HG03571 (cell line): Measurements from ENCODE around the gene DENND4A.
"Not testable (repeated sequence)": the region's sequence is repeated elsewhere in the genome, so short reads cannot be mapped to it uniquely, and the experiment has no call there.

Source experiments
- ATAC-seq: cut with Tn5 transposase; IDR thresholded peaks from one replicate; pipeline ENCODE4 v1.9.1; 2021; ENCODE audit not compliant: unreplicated experiment

The DENND4A gene

DNA sequence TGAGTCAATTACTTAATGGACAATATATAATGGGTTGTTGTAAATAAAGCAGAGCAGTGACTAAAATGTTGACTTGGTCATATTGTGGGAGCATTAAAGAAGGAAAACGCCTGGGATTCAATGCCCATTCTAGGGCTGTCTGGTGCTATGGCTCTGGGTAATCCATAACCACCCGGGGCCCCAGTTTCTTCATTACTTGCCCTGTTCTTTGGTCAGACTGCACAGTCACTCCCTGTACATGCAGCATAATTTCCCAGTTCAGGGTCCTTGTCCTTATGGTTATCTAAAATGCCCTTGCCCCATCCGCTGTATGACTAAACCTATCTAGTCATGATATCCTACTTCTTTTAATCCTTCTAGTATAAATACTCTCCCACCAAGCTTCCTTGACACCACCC is 27.5 kb upstream of the DENND4A start:
- no peak for ATAC-seq

DNA sequence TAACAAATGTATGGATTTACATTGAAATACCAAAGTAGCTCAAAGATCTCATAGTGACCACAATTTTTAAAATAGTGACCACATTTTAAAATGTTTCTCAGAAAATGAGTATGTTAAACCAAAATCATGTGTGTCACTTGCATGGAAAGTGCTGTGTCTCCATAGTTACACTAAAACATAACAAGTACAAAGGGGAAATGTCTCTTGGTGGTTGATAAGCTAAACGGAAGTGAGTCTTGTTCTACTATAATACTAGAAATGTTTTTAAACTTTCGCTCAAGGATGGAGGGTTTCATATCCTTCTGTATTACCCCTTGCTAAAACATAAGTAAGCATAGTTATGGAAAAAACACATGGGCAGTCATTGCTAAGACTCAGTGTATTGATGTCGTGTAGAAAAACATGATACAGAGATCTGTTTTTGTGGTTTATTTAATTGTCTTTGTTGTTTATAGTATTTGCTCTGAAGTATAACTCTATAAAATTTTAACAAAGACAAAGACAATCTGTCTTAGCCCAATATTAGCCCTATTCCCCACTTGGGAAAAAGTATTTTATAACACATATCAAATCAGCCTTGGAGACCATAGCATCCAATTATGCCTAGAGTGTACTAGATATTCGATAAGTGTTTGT is 27.0 kb upstream of the DENND4A start:
- ATAC-seq = peak; percentile 65

DNA sequence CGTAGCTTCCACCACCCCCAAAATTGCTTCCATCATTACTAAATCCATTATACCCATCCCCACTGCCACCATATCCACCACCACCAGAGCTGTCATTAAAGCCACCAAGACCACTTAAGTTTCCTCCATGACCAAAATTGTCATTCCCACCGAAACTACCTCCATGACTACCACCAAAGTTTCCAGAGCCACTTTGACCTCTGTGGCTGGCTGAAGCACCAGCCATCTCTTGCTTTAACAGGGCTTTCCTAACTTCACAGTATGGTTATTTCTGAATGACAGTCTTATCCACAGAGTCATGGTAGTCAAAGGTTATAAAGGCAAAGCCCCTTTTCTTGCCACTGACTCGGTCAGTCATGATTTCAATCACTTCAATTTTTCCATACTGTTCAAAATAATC is 24.3 kb upstream of the DENND4A start:
- ATAC-seq = no peak

DNA sequence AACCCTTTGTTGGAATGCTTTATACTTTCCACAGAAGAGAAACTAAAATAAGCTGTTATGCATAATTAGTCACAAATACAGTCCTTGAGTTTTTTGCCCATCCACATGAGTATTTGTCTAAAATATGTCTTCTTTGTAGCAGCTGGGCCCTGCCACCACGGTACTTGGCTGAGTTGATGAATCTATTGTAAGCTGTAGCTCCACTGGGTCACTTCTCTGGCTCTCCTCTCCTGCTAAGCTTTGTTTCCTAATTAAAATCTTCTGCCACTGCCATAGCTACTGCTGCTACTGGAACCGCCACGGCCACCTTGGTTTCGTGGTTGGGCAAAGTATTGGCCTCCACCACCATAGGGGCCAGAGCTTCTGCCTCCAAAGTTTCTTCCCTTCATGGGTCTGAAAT is 23.9 kb upstream of the DENND4A start:
- not testable (repeated sequence) for ATAC-seq

DNA sequence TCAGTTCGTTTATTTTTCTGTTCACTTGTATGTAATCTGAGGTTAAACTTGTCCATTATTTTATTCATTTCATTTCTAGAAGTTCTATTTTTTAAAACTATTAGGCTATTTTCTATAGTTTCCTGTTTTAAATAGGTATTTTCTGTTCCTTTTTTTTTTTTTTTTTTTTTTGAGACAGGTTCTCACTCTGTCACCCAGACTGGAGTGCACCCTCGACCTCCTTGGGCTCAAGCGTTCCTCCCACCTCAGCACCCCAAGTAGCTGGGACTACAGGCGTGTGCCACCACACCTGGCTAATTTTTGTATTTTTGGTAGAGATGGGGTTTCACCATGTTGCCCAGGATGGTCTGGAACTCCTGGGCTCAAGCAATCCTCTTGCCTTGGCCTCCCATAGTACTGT is 22.2 kb upstream of the DENND4A start:
- not testable (repeated sequence) for ATAC-seq

DNA sequence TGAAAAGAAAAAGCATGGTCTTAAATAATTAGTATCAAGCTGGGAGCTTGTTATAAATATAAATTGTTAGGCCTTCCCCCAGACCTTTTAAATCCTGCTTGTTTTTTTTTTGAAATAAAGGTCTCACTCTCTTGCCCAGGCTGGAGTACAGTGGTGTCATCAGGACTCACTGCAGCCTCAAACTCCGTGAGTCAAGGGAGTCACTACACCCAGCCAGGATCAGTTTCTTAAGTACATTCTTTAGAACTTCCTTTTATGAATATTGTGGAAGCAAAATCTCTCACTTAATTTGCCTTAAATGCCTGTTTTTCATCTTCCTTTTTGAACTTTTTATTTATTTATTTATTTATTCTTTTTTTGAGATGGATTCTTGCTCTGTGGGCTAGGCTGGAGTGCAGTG is 20.8 kb upstream of the DENND4A start:
- ATAC-seq = no peak

DNA sequence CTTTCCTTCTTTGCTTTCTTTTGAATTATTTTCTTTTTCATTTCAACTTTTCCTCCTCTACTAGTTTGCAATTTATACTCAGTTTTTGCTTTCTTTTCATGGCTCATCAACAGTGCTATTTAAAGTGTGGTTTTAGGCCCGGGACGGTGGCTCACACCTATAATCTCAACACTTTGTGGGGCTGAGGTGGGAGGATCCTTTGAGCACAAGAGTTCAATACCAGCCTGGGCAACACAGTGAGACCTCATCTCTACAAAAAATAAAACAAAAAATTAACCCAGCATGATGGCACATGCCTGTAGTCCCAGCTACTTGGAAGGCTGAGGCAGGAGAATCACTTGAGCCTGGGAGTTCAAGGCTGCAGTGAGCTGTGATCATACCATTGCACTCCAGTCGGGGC is 20.4 kb upstream of the DENND4A start:
- ATAC-seq = no peak

DNA sequence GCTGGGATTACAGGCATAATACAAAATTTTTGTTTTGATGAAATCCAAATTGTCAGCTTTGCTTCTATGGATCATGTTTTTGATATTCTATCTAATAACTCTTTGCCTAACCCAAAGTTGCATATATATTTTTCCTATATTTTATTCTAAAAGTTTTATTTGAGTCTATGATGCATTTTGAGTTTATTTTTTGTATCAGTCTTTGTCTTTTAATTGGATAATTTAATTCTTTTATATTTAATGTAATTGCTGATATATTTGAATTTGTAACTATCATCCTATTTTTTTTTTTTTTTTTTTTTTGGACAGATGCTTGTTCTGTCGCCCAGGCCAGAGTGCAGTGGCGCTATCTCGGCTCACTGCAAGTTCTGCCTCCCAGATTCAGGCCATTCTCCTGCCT is 19.7 kb upstream of the DENND4A start:
- ATAC-seq = no peak

DNA sequence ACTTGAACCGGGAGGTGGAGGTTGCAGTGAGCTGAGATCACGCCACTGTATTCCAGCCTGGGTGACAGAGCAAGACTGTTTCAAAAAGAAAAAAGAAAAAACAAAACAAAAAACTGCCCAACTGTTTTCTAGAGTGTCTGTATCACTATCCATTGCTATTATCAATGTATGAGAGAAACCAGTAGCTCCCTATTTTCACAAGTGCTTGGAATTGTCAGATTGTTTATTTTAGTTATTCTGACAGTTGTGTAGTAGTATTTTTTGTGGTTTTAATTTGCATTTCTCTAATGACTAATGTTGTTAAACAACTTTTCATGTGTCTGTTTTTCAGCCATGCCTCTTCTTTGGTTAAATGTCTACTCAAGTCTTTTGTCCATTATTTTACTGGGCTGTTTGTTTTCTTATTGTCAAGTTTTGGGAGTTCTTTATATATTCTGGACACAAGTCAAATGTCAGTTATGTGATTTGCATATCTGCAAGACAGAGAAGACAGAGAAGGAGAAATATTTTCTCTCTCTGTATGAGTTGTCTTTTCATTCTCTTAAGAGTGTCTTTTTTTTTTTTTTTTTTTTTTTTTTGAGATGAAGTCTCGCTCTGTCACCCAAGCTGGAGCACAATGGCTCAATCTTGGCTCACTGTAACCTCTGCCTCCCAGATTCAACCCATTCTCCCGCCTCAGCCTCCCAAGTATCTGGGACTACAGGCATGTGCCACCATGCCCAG is 19.1 kb upstream of the DENND4A start:
- ATAC-seq = not testable (repeated sequence)

DNA sequence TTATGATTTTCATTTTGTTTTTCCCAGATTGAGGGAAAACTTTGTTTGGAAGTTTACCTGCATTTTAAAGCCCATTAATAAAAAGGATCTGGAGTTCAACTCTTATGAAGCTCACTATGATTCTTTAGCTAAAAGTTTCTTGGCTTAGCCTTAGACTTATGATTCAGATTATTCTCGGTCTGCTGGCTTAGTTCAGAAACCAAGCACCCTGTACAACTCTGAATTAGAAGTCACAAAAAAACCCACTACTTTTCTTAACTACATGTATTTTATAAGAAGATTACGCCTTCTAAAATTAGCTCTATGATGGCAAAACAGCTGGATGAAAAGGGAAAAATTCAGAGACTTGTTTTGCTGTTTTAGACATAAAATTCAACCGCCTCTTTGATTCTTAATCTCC is 14.3 kb upstream of the DENND4A start:
- ATAC-seq = no peak

DNA sequence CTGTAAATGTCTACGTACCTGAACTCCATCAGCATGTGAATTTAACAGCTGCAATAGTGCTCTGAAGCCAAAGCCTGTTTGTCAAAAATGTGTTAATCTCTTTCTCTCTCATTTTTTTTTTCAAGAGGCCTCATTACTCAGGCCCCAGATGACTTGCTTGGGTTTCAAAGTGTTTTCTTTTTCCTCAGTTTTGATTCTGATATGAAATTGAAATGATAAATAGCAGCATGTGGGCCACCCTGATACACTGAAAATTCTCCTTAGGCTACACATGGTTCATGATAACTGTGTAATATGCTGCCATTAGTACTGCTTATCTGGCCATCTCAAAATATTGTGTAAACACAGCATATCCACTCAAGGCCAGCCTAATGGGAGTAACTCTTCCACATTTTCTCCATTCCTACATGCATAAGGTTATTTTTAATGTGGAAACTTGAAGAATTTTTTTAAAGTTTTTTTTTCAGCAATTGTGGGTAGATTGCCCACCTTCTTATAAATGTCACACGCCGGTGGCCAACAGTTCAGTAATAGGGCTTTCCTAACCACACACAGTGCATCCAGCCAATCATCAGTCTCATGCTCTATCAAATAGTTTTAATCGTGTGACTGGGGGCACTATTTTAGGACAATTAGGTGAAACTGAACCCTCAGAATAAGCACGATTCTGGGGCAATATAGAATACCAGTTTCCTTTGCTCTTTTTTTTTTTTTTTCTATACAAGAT is 13.1 kb upstream of the DENND4A start:
- no peak for ATAC-seq

DNA sequence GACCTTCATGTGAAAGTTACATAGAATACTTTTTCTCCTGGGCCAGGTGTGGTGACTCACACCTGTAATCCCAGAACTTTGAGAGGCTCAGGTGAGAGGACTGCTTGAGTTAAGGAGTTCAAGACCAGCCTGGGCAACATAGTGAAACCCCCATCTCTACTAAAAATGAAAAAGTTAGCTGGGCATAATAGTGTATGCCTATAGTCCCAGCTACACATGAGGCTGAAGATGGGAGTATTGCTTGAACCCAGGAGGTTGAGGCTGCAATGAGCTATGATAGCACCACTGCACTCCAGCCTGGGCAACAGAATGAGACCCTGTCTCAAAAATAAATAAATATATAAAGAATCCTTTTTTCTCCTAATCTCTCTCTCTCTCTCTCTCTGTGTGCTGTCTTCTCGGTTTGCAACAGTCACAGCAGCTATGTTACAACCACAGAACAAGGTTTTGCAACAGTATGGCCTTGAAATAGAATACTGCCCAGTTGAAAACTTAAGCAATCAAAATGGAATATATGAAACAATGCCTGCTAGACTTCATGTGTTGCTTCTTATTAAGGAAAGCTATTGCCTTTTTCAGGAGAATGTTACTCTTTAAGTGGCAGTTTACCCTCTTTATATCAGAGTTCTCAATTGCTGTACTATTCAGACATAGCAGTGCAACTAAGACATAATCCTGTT is 12.3 kb upstream of the DENND4A start:
- no peak for ATAC-seq

DNA sequence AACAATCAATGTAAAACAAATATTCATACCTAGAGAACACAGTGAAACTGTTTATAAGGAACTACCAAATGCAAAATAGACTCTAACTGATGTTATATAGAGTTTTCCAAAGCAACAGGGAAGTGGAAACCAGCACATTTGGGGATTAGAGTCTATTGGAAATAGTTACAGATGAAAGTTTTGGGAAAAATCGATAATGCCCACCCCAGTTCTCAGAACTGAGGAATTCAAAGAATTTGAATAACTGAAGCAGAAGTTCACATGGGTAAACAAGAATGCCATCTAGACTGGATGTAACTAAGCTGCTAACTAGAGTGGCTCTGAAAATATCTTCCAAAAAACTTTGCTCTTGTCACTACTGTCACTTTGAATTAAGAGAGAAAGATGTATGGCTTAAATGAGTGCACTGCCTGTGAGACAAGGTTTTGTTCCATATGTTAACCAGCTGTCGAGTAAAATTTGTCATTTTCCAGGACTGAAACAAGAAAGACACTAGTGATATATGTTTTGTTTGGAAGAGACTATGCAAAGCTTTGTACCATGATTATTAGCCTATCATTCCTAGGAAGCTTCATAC is 9.2 kb upstream of the DENND4A start:
- ATAC-seq = no peak

DNA sequence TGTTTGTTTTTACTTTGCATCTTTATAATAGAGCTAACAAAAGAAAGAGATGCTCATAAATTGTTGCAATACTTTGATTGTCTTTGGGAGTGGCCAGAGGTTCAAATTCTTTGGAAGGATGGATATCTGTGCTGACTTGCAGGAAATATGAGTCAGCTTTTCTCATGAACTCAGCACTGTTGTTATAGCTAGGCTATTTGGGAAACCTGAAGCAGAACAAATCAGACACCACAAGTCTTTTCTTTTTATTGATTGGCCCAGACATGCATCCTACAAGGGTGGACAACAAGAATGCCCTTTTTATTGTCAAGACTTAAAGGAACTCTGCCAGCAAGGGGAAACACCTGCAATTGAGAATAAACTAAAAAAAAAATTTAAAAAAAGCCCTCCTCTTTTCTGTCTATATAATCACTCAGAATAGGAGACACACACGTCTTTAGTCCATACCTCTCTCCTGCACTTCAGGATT is 4.6 kb upstream of the DENND4A start:
- no peak for ATAC-seq

DNA sequence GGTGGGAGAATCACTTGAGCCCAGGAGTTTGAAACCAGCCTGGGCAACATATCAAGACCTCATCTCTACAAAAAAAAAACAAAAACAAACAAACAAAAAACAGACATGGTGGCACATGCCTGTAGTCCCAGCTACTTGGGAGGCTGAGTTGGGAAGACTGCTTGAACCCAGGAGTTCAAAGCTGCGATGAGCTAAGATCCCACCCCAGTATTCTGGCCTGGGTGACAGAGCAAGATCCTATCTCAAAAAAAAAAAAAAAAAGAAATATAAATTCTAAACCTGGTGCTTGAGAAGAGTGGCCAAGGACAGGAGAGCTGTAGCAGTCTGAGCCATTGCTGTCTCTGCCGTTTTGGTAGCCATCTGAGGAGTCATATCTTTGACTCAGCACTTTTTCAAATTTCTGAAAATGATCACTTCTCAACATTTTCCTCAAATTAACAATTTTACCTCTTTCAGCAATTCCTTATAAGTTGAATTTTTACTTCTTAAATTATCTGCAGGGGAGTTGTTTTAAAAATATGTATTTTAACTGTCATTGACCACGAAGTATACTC is 3.6 kb upstream of the DENND4A start:
- ATAC-seq = no peak

DNA sequence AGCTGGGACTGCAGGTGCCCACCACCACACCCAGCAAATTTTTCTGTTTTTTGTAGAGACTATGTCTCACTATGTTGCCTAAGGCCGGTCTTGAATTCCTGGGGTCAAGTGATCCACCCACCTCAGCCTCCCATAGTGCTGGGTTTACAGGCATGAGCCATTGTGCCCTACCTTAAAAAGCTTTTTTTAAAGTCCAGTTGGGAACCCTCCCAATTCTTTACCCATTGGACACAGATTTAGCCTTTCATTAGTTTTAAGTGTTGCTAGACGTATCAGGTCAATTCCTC is 1.7 kb upstream of the DENND4A start:
- no peak for ATAC-seq

DNA sequence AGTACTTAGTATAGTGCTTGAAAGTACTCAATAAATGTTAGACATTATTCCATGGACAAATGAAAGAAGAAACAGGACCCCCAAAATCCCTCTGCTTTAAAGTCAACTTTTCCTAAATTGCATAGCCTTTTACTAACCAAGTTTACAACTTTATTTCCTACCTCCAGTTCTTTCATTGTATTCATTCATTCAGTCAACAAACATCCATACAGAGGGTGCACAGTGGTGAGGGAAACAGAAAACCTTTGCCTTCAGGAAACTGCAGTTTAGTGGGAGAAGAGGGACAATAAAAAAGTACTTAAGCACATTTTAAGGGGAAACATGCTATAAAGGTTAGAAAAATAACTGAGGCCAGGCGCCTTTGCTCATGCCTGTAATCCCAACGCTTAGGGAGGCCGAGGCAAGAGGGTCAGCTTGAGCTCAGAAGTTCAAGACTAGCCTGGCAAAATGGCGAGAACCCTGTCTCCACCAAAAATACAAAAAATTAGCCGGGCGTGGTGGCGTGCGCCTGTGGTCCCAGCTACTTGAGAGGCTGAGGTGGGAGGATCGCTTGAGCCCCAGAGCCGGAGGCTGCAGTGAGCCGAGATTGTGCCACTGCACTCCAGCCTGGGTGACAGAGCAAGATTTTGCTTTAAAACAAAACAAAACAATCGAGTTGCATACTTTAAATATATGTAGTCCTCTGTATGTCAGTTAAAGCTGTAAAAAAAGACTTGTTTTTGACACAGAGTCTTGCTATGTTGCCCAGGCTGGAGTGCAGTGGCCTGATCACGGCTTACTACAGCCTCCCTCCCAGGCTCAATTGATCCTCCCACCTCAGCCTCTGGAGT is 1.1 kb upstream of the DENND4A start:
- ATAC-seq = no peak

DNA sequence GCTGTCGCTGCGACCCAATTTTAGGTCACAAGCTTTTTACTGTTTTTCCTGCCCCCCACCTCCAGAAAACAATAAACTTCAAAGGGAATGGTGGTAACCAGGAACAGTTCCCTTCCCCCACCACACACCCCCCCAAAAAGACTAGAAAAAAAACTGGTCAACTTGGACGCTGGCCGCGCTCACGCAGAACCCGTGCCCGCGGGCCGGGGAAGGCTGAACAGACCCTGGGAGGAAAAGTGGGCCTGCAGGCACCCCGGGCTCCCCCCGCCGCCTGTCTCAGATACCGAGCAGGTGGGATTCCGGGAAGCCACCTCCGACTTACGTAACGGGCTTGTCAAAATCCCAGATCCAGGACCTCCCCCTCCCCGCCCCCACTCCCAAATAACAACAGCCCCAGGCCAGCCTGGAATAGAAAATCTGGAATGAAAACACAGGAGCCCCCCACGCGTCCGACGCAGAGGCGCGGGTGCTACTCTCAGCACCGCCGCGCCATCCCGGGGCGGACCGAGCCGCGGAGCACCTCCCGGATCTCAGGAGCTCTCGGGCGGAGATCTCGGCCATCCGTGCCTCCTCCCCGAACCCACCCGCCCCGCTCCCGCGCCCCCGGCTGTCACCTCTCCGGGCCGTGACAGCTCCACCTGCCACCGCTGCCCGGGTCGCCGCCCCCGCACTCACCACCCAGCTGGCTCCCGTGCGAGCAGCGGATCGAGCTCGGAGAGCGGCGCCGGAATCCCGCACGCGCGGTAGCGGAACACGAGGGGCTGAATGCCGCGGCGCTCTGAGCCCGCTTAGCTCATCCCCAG is 557 bp downstream of the DENND4A start:
- no peak for ATAC-seq

DNA sequence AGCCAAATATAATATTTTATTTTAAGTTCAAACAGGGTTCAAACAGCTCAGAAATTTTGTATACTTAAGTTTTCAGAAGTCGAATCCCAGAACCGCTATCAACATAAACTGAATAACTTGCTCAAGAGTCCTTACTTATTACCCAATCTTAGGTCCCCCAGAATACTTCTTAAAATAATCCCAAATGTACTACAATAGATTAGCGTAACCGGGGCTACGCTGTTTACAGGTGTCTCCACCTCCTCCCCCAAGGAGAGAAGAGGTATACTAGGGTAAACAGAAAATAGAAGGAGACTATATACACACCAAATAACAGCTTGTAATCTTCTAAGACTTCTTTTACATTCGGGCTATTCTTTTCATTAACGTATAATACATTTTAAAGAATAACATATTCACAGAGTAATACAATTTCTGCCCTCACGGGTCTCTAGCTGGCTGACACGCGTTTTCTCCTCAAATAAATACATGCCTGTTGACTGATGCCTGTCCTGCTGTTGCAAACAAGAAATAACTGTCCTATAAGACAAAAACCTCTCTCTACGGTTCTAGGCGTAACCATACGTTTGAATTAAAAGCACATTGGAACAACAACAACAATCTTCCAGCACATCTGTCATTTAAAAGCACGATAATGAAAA is 1.3 kb downstream of the DENND4A start:
- ATAC-seq = no peak
